HUES64 (cell line): ENCODE data around the gene BAK1.
"Not testable (repeated sequence)": the region's sequence is repeated elsewhere in the genome, so short reads cannot be mapped to it uniquely, and the experiment has no call there.

Experiments
- H3K27ac ChIP-seq: 2 replicates; pipeline ENCODE4 v1.7.0; 2013; ENCODE audit warnings: low read depth, low read length, inconsistent platforms
- H3K27me3 ChIP-seq: 2 replicates; pipeline ENCODE4 v1.6.1; 2013; ENCODE audit warnings: mild to moderate bottlenecking, low read length; ENCODE audit not compliant: insufficient read depth
- H3K36me3 ChIP-seq: 2 replicates; pipeline ENCODE4 v1.6.1; 2013; ENCODE audit warnings: mild to moderate bottlenecking, low read length; ENCODE audit not compliant: insufficient read depth
- H3K4me1 ChIP-seq: 2 replicates; pipeline ENCODE4 v1.6.1; 2013; ENCODE audit warnings: mild to moderate bottlenecking, low read length, moderate library complexity; ENCODE audit not compliant: insufficient read depth
- H3K4me3 ChIP-seq: 2 replicates; pipeline ENCODE4 v1.5.1; 2013; ENCODE audit warnings: mild to moderate bottlenecking, low read length, moderate library complexity
- H3K9ac ChIP-seq: 2 replicates; pipeline ENCODE4 v1.6.1; 2013; ENCODE audit warnings: mild to moderate bottlenecking, low read depth, low read length
- H3K9me3 ChIP-seq: 2 replicates; pipeline ENCODE4 v1.6.1; 2013; ENCODE audit warnings: low read depth, low read length; ENCODE audit not compliant: insufficient read depth
- WGBS: fragments of 150-250, 120-280 bp; methylation state at CpG from one replicate; pipeline ENCODE4 v1.1.7; 2013; ENCODE audit warnings: missing lambda C conversion rate; 5-methylcytosine and 5-hydroxymethylcytosine counted together

Gene BAK1

DNA sequence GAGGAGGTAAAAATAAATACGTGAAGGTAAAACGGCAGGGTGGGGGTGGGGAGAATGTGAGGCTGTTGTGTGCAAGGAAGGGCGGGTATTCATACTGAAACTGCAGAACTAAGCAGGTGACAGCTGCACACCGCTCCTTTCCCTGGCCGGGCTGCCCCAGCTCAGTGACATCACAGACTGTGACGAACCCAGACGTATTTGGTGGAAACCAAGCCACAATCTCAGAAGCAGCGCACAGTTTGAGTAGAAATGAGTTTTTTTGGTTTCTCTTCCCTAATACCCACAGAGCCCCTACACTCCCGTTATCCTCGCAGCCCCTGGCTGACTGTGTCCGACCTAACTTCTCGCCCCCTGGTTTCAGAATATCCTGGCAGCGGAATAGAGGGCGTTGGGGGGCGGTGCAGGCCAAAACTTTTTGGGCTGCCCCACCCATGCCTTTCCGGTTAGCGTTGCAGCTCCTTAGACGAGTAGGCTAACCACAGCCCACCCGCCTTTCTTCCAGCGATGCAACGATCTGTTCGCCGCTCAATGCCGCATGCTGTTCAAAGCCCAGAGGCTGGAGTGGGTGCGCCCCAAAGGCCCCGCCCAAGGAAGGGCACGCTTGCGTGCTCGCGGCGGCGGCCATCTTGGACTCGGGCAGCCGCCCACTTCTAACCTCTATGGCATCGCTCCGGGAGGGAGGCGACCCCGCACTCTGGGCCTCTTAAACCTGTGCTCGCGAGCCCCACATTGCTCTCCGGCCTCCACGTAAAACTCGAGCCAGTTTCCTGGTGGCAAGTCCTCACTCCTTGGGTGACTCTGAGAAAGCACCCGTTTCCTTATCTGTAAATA lies 9.1 kb downstream of the BAK1 start:
- Histone ChIP-seq H3K27me3 (no peaks in the 10 kb centered on the region), H3K9ac (peak overlapping the region; percentile 62), H3K4me1 (no peaks in the 10 kb centered on the region), H3K9me3 (no peaks in the 10 kb centered on the region), H3K4me3 (peak overlapping the region; percentile 66), H3K36me3 (peaks cover 21% of the 10 kb centered on the region), H3K27ac (peak overlapping the region; percentile 58; the same call in 1 of the 2 replicates)
- WGBS: 4% methylated on average over 44 of the region's 44 CpGs

DNA sequence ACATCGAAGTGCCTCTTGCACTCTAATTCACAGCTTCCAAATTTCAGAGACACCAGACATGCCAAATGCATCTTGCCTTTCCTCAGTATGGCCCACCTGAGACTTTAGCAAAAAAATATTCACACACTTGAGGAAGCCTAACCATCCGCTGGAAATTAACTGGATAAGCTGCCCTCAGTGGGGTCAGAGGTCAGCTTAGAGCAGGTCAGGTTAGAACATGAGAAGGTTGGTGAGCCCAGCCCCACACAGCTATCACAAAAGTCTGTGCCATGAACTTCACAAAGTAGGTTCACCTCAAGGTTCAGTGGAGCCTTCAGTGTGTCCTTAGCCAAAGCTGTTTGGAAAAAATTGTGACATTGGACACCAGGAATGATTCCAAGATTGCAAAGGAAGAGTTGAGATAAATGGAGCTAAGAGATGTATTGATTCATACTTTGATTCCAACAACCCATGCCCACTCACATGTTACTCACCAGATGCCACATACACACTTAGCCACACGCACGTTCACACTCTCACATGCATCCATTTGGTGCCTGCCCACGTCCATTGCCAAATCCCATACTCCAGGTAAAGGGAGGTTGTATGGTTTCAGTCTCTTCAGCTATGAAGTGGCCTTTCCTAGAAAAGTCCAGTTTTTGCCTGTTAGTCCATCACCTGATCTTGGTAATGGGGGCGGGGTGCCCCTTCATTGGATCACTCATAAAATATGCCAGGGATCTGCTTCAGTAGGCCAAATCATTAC lies 11.1 kb downstream of the BAK1 start:
- Histone ChIP-seq H3K9me3 (no peaks in the 10 kb centered on the region), H3K4me1 (no peaks in the 10 kb centered on the region), H3K4me3 (no peak overlapping the region), H3K9ac (no peak overlapping the region), H3K27ac (no peak overlapping the region), H3K27me3 (no peaks in the 10 kb centered on the region), H3K36me3 (0 out of 2 replicates have a peak, but pooled peaks cover 3% of the 10 kb centered on the region)
- WGBS: 94% methylated on average over 6 of the region's 6 CpGs

DNA sequence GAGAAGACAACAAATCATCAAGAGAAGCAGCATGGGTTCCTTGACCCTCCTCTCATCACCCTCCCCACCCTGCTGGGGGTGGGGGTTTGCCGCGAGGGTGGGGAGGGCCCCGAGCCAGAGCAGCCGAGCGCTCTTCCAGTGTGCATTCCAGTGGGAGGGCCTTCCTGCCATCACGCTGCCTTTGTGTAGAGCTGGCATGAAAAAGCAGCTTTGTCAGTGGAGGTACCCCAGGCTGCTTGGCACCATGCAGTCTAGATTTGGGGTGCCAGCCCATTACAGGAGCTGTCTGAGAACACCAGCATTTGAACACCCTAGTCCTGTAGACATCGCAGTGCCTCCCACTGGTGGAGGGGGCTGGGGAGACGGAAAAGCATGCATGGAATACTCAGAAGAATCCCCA lies 12.2 kb downstream of the BAK1 start:
- H3K27me3 ChIP-seq: no peaks in the 10 kb centered on the region
- H3K36me3 ChIP-seq: no peaks in the 10 kb centered on the region
- H3K27ac ChIP-seq: no peak overlapping the region
- H3K4me3 ChIP-seq: no peak overlapping the region
- H3K9ac ChIP-seq: no peak overlapping the region
- 74% methylated on average over 8 of the region's 8 CpGs for WGBS
- no peaks in the 10 kb centered on the region for H3K9me3 ChIP-seq
- no peaks in the 10 kb centered on the region for H3K4me1 ChIP-seq

DNA sequence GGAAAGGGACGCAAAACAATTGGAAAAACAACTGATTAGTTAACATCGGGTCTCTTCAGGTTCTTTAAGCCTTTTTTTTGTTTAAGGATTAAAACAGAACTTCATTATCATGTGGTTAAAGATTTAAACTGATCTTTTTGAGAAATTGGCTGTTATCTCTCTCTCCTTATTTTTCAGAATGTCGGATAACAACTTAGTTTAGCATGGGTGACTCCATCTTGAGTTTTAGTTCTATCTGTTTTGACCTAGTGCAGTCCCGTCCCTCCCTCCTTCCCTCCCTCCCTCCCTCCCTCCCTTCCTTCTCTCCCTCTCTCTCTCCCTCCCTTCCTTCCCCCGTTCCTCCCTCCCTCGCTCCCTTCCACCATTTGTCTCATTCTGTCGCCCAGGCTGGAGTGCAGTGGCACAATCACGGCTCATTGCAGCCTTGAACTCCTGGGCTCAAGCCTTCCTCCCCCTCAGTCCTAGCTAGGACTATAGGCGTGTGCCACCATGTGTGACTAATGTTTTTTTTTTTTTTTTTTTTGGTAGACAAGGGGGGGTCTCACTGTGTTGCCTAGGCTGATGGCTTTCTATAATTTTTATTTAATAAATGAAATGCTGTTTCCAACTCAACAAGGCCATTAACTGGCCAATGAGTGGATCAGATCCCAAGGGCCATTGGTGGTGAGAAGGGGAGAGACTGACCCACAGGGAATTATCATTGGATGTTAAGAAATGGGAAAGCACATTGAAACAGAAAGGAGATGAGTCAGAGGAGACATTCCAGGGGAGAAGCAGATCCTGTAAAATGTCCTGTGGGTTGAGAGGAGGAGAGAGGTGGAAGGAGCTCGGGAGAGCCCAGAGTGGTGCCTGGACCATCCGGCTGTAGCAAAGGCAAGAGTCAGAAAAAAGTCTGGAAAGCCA lies 13.6 kb downstream of the BAK1 start:
- WGBS: 73% methylated on average over 9 of the region's 11 CpGs
- Histone ChIP-seq H3K4me3 (no peak overlapping the region), H3K4me1 (no peaks in the 10 kb centered on the region), H3K9ac (no peak overlapping the region), H3K27ac (no peak overlapping the region), H3K36me3 (no peaks in the 10 kb centered on the region), H3K9me3 (no peaks in the 10 kb centered on the region), H3K27me3 (no peaks in the 10 kb centered on the region)

DNA sequence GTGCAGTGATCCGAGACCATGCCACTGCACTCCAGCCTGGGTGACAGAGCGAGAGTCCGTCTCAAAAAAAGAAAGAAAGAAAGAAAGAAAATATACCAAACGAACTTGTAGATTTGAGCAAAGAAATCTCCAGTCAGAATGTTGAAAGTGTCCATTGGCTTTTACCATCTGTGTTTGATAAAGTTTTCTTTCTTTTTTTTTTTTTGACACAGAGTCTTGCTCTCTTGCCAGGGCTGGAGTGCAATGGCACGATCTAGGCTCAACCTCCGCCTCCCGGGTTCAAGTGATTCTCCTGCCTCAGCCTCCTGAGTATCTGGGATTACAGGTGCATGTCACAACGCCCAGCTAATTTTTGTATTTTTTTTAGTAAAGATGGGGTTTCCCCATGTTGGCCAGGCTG lies 21.3 kb downstream of the BAK1 start:
- Histone ChIP-seq H3K9me3 (0 out of 2 replicates have a peak, but pooled peaks cover 2% of the 10 kb centered on the region), H3K9ac (no peak overlapping the region), H3K27ac (no peak overlapping the region), H3K27me3 (no peaks in the 10 kb centered on the region), H3K4me1 (no peaks in the 10 kb centered on the region), H3K4me3 (no peak overlapping the region), H3K36me3 (no peaks in the 10 kb centered on the region)
- 94% methylated on average over 8 of the region's 8 CpGs for WGBS

DNA sequence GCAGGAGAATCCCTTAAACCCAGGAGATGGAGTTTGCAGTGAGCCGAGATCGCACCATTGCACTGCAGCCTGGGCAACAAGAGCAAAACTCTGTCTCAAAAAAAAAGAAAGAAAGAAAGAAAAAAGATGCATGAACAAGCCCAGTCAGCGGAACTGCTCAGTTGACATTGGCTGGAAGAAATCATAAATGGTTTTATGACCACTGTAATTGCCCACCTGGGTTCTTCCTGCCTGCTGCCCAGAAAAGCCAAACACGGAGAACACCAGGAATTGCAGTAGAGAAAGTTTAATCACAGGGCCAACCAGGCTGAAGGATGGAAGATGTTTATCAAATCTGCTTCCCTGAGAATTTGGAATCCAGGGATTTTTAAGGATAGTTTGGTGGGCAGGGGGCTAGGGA lies 22.7 kb downstream of the BAK1 start:
- no peak overlapping the region for H3K27ac ChIP-seq
- H3K4me1 ChIP-seq: no peaks in the 10 kb centered on the region
- no peaks in the 10 kb centered on the region for H3K27me3 ChIP-seq
- no peak overlapping the region for H3K4me3 ChIP-seq
- H3K9ac ChIP-seq: no peak overlapping the region
- H3K36me3 ChIP-seq: no peaks in the 10 kb centered on the region
- H3K9me3 ChIP-seq: 0 out of 2 replicates have a peak, but pooled peaks cover 2% of the 10 kb centered on the region
- 95% methylated on average over 4 of the region's 4 CpGs for WGBS

DNA sequence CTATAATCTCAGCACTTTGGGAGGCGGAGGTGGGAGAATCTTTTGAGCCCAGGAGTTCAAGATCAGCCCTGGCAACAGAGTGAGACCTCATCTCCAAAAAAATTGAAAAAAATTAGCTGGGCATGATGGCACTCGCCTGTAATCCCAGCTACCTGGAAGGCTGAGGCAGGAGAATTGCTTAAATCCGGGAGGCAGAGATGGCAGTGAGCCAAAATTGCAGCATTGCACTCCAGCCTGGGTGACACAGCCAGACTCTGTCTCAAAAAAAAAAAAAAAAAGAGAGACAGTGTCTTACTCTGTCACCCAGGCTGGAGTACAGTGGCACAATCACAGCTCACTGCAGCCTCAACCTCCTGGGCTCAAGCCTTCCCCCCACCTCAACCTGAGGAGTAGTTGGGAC lies 27.2 kb downstream of the BAK1 start:
- H3K9ac ChIP-seq, H3K36me3 ChIP-seq, H3K27me3 ChIP-seq, H3K4me1 ChIP-seq, H3K27ac ChIP-seq, H3K9me3 ChIP-seq, H3K4me3 ChIP-seq: not testable (repeated sequence)
- 91% methylated on average over 3 of the region's 3 CpGs for WGBS

DNA sequence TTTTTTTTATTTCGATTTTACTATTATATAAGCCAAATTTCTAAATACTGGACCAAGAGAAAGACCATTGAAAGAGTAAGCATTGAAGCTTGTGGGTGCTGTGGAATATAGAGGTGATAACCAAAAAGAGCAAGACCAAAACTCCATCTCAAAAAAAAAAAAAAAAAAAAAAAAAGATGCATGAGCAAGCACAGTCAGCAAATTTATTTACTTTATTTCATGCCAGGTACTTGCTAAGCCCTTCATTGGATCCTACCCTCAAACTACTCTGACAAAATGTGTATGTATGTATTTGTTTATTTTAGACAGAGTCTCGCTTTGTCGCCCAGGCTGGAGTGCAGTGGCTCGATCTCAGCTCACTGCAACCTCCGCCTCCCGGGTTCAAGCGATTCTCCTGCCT lies 27.8 kb downstream of the BAK1 start:
- H3K36me3 ChIP-seq: no peaks in the 10 kb centered on the region
- no peak overlapping the region for H3K4me3 ChIP-seq
- no peaks in the 10 kb centered on the region for H3K4me1 ChIP-seq
- no peaks in the 10 kb centered on the region for H3K27me3 ChIP-seq
- no peaks in the 10 kb centered on the region for H3K9me3 ChIP-seq
- H3K9ac ChIP-seq: no peak overlapping the region
- H3K27ac ChIP-seq: no peak overlapping the region
- 98% methylated on average over 6 of the region's 7 CpGs for WGBS

DNA sequence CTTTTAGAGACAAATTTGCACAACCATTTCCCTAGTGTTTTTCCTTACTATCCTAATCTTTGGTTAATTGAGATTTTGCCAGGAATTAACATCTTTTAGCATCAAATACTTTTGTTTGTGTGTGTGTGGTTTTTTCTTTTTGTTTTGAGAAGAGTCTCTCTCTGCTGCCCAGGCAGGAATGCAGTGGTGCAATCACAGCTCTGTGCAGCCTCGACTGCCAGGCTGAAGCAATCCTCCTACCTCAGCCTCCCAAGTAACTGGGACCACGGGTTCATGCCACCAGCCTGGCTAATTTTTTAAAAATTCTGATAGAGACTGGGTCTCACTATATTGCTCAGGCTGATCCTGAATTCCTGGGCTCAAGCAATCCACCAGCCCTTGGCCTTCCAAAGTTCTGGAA lies 28.5 kb downstream of the BAK1 start:
- no peak overlapping the region for H3K4me3 ChIP-seq
- H3K4me1 ChIP-seq: no peaks in the 10 kb centered on the region
- H3K27ac ChIP-seq: no peak overlapping the region
- no peaks in the 10 kb centered on the region for H3K27me3 ChIP-seq
- H3K9ac ChIP-seq: no peak overlapping the region
- WGBS: 93% methylated on average over 2 of the region's 2 CpGs
- H3K36me3 ChIP-seq: no peaks in the 10 kb centered on the region
- no peaks in the 10 kb centered on the region for H3K9me3 ChIP-seq

DNA sequence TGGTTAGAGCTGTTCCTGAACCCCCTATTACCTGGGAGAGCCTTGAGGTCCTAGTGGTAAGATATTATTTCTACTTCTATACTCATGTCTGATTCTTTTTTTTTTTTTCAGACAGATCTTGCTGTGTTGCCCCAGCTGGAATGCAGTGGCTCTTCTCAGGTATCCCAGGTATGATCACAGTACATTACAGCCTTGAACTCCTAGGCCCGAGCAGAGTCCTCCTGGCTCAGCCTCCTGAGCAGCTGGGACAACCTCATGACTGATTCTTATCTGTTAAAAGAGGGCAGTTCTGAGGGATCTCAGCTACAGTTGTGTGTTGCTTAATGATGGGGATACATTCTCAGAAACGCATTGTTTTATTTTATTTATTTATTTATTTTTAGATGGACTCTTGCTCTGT lies 30.2 kb downstream of the BAK1 start:
- H3K4me3 ChIP-seq: no peak overlapping the region
- no peak overlapping the region for H3K27ac ChIP-seq
- H3K9ac ChIP-seq: no peak overlapping the region
- H3K4me1 ChIP-seq: no peaks in the 10 kb centered on the region
- 90% methylated on average over 1 of the region's 2 CpGs for WGBS
- H3K9me3 ChIP-seq: no peaks in the 10 kb centered on the region
- no peaks in the 10 kb centered on the region for H3K36me3 ChIP-seq
- no peaks in the 10 kb centered on the region for H3K27me3 ChIP-seq

DNA sequence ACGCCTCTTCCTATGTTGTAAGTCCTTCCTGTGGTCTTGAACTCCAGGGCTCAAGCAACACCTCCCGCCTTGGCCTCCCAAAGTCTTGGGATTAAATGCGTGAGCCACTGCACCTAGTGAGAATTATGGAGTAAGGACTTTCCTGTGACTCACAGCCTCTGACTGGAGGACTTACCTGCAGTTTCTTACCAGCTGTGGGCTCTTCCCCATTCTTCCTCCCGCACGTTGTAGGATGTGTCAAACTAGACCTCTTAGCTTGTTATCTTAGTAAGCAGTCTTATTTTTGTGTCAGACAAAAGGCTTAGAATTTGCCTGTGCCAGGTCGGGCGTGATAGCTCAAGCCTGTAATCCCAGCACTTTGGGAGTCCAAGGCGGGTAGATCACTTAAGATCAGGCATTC lies 30.9 kb downstream of the BAK1 start:
- WGBS: 90% methylated on average over 8 of the region's 8 CpGs
- no peaks in the 10 kb centered on the region for H3K27me3 ChIP-seq
- H3K27ac ChIP-seq: no peak overlapping the region

More for the DNA sequence above, 30.9 kb downstream of the BAK1 start:
- H3K36me3 ChIP-seq: no peaks in the 10 kb centered on the region
- no peaks in the 10 kb centered on the region for H3K4me1 ChIP-seq
- H3K9ac ChIP-seq: no peak overlapping the region
- H3K4me3 ChIP-seq: no peak overlapping the region
- no peaks in the 10 kb centered on the region for H3K9me3 ChIP-seq
